ENCODE data around the gene CYP2D6.
"Not testable (repeated sequence)": the region's sequence is repeated elsewhere in the genome, so short reads cannot be mapped to it uniquely, and the experiment has no call there.

CYP2D6 gene

GRCh38 chr22:42138122-42138770 lies 7.6 kb upstream of the CYP2D6 start:
- no peak for TF ChIP-seq CTCF (IDR thresholded peaks at IDR 0.05; ENCODE audit: unreplicated experiment in 3 of 3)
- no peak overlapping the region for H3K4me3 Mint-ChIP-seq
- no peaks in the 10 kb centered on the region for H3K9me3 Mint-ChIP-seq
- no peaks in the 10 kb centered on the region for H3K27me3 Mint-ChIP-seq (ENCODE audit: low read depth)
- H3K27ac Mint-ChIP-seq = no peak overlapping the region
- H3K4me1 Mint-ChIP-seq = no peaks in the 10 kb centered on the region
- H3K36me3 Mint-ChIP-seq (ENCODE audit: low read depth) = peaks cover 6% of the 10 kb centered on the region

GRCh38 chr22:42135688-42136087 lies 5.1 kb upstream of the CYP2D6 start:
- H3K9me3 Mint-ChIP-seq; H3K27me3 Mint-ChIP-seq (ENCODE audit: low read depth); H3K36me3 Mint-ChIP-seq (ENCODE audit: low read depth); H3K4me1 Mint-ChIP-seq; H3K4me3 Mint-ChIP-seq; H3K27ac Mint-ChIP-seq: not testable (repeated sequence)

DNA sequence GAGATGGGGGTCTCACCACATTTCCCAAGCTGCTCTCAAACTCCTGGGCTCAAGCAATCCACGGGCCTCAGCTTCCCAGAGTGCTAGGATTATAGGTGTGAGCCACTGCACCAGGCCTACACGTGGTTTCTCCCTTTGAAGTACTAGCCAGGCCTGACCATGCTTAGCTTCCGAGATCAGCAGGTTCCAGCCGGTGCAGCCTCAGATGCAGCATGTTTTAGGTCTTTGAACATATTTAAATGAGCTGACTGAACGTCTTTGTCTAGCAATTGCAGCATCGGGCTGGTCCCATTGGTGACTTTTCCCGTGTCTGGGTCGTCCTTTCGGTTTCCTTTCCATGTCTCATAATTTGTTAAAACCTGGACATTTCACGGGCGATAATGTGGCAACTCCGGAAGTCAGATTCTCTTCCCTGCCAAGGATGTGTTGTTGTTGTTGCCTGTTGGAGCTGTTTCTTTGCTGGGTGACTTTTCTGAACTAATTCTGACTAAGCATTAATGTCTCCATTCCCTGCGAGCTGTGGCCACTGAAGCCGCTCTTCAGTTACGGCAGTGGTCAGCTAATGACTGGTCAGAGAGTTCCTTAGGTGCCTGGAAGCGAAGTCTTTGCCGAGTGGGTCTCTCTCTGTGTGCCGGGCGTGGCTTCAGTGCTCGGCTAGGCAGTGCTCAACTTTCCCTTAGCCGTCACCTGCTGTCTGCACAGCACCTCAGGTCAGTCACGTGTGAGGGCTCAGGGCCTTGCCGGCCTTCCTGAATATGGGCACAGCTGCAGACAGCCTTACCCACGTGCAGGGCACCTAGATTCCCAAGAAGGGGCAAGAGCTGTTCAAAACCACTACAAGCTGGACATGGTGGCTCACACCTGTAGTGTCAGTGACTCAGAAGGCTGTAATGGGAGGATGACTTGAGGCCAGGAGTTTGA lies 3.8 kb upstream of the CYP2D6 start:
- H3K27me3 Mint-ChIP-seq (ENCODE audit: low read depth) = no peaks in the 10 kb centered on the region
- peaks cover 5% of the 10 kb centered on the region for H3K36me3 Mint-ChIP-seq (ENCODE audit: low read depth)
- H3K4me3 Mint-ChIP-seq = no peak overlapping the region
- H3K9me3 Mint-ChIP-seq = no peaks in the 10 kb centered on the region
- no peak for TF ChIP-seq CTCF (IDR thresholded peaks at IDR 0.05; ENCODE audit: unreplicated experiment in 3 of 3)
- no peaks in the 10 kb centered on the region for H3K4me1 Mint-ChIP-seq
- H3K27ac Mint-ChIP-seq = no peak overlapping the region

DNA sequence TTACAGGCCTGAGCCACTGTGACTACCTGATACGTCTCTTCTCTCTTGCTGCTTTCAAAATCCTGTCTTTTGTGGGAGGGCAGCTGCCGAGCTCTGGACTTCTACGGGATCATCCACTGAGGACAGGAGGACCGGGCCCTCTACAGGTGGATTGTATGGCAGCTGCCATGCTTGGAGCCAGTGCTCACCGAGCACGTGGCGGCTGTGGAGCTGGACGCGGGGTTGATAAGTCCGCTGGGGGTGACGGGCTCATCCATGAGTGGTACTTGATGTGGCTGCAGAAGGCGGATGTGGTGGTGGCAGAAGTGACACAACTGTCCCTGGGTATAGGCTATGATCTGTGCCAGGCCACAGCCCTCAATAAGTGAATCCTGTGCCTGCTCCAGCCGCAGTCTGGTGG lies 1.8 kb upstream of the CYP2D6 start:
- H3K27me3 Mint-ChIP-seq (ENCODE audit: low read depth) = no peaks in the 10 kb centered on the region
- H3K36me3 Mint-ChIP-seq (ENCODE audit: low read depth) = no peaks in the 10 kb centered on the region
- H3K4me1 Mint-ChIP-seq = no peaks in the 10 kb centered on the region
- no peaks in the 10 kb centered on the region for H3K9me3 Mint-ChIP-seq
- no peak for TF ChIP-seq CTCF (IDR thresholded peaks at IDR 0.05; ENCODE audit: unreplicated experiment in 3 of 3)
- no peak overlapping the region for H3K4me3 Mint-ChIP-seq
- H3K27ac Mint-ChIP-seq = no peak overlapping the region

DNA sequence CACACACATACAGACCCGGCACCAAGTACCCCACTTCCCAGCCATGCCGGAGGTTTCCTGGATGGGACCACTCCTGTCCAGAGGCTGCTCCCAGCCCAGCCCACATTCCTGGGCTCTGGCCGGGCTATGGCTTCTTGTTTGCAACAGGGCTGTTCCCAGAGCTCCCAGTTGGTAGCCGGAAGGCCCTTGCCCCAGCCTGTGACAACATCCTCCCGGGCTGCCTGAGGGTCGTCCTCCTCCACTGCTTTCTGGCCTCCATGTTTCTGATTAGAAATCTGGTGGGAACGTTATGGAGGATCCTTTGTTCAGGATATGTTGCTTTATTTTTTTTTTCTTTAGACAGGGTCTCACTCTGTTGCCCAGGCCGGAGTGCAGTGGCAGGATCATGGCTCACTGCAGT lies 952 bp upstream of the CYP2D6 start:
- Mint-ChIP-seq H3K27ac (no peak overlapping the region), H3K27me3 (ENCODE audit: low read depth) (no peaks in the 10 kb centered on the region), H3K4me1 (no peaks in the 10 kb centered on the region), H3K9me3 (no peaks in the 10 kb centered on the region), H3K4me3 (no peak overlapping the region), H3K36me3 (ENCODE audit: low read depth) (no peaks in the 10 kb centered on the region)
- no peak for TF ChIP-seq CTCF (IDR thresholded peaks at IDR 0.05; ENCODE audit: unreplicated experiment in 3 of 3)

GRCh38 chr22:42130182-42130581 lies 428 bp downstream of the CYP2D6 start:
- H3K36me3 Mint-ChIP-seq (ENCODE audit: low read depth); H3K4me3 Mint-ChIP-seq: not testable (repeated sequence)

DNA sequence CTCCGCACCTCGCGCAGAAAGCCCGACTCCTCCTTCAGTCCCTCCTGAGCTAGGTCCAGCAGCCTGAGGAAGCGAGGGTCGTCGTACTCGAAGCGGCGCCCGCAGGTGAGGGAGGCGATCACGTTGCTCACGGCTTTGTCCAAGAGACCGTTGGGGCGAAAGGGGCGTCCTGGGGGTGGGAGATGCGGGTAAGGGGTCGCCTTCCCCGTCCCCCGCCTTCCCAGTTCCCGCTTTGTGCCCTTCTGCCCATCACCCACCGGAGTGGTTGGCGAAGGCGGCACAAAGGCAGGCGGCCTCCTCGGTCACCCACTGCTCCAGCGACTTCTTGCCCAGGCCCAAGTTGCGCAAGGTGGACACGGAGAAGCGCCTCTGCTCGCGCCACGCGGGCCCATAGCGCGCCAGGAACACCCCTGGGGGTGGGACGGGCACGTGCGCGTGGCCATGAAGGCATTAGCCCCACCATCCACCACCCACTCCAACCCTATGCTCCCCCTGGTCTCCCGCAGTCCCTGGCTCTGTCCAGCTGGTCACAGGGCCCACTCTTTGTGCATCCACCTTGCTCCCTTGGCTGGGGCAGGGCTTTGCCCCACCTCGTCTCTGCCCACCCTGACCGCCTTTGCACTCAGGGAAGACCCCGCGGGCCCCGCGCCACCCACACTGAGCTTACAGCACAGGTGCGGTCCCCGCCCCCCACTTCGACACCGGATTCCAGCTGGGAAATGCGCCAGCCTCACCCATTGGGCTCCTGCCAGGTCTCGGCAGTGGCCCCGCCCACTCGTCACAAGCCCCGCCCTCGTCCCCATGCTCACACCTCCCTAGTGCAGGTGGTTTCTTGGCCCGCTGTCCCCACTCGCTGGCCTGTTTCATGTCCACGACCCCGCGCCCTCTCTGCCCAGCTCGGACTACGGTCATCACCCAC lies 1.6 kb downstream of the CYP2D6 start:
- not testable (repeated sequence) for H3K36me3 Mint-ChIP-seq (ENCODE audit: low read depth); H3K27ac Mint-ChIP-seq; H3K4me1 Mint-ChIP-seq; H3K9me3 Mint-ChIP-seq; H3K27me3 Mint-ChIP-seq (ENCODE audit: low read depth); H3K4me3 Mint-ChIP-seq

More at GRCh38 chr22:42130182-42130581, 428 bp downstream of the CYP2D6 start:
- not testable (repeated sequence) for H3K27ac Mint-ChIP-seq; H3K4me1 Mint-ChIP-seq; H3K9me3 Mint-ChIP-seq; H3K27me3 Mint-ChIP-seq (ENCODE audit: low read depth)

GRCh38 chr22:42128007-42128406 lies 2.6 kb downstream of the CYP2D6 start:
- H3K27me3 Mint-ChIP-seq (ENCODE audit: low read depth); H3K27ac Mint-ChIP-seq; H3K9me3 Mint-ChIP-seq; H3K4me1 Mint-ChIP-seq; H3K4me3 Mint-ChIP-seq; H3K36me3 Mint-ChIP-seq (ENCODE audit: low read depth): not testable (repeated sequence)
